GM12878 (cell line): Measurements from ENCODE around the gene EIF2S3B. TPM values are rescaled to one million over a fixed set of nuclear protein-coding genes. Genes with fewer than 3 reads are reported as not detected.

Experiments used
- ATAC-seq: fragments of 200-7000 bp; cut with Tn5 transposase; 3 replicates; pipeline ENCODE4 v1.9.1; 2020; ENCODE audit warnings: mild to moderate bottlenecking, moderate library complexity
- BruUV-seq: library from RNA; stranded (reverse); fragments of 400-500 nt; replicated peaks from 2 replicates; lab custom pipeline; 2021; lab: Mats Ljungman, UMichigan
- CTCF ChIA-PET: fragments of 300-600 bp; sonication (Branson Sonifier 250); formaldehyde crosslinking; extraction: SDS; loops from one replicate; lab custom pipeline; 2021; ENCODE audit warnings: inconsistent platforms; lab: Yijun Ruan, JAX
- POLR2A ChIA-PET: fragments of 350-600 bp; formaldehyde crosslinking; extraction: SDS; loops from one replicate; lab custom pipeline; 2021; ENCODE audit warnings: inconsistent platforms; lab: Charles Lee
- RAD21 ChIA-PET: fragments of 300-600 bp; sonication (Branson Sonifier 250); formaldehyde crosslinking; loops from one replicate; lab custom pipeline; 2023; ENCODE audit warnings: antibody characterized with exemption; ENCODE audit not compliant: unreplicated experiment; lab: Charles Lee
- SMC1A ChIA-PET: fragments of 300-600 bp; sonication (Branson Sonifier 250); formaldehyde crosslinking; loops from one replicate; lab custom pipeline; 2023; ENCODE audit not compliant: unreplicated experiment, uncharacterized antibody; lab: Charles Lee
- DNase-seq: peaks from one replicate; pipeline ENCODE4 v3.0.0-alpha.2; 2011; ENCODE audit warnings: low read depth, low spot score
- FAIRE-seq: peaks from 3 replicates; lab custom pipeline; 2011; peaks lifted over from hg19 to GRCh38; lab: Jason Lieb, UNC
- H2AFZ ChIP-seq: 2 replicates; pipeline ENCODE4 v1.6.0; 2011; ENCODE audit warnings: low read depth, low read length, control low read depth; ENCODE audit not compliant: control insufficient read depth
- H3K27ac ChIP-seq: 2 replicates; pipeline ENCODE4 v1.5.1; 2011; ENCODE audit warnings: control low read depth; ENCODE audit not compliant: control insufficient read depth, insufficient read depth
- H3K27me3 ChIP-seq, 2 experiments: replicated peaks in 1 of 2; 2 replicates each; pipeline versions ENCODE4 v1.6.0 to v1.6.1; 2011; ENCODE audit warnings: low read length in 1 of 2; ENCODE audit not compliant: control insufficient read depth in 2 of 2, insufficient read depth in 2 of 2
- H3K36me3 ChIP-seq, 2 experiments: 2 replicates each; pipeline ENCODE4 v1.5.1; 2011; ENCODE audit warnings: low read length in 1 of 2; ENCODE audit not compliant: control insufficient read depth in 2 of 2, insufficient read depth in 2 of 2
- H3K4me1 ChIP-seq: 2 replicates; pipeline ENCODE4 v1.6.1; 2011; ENCODE audit warnings: mild to moderate bottlenecking, low read length, moderate library complexity, mixed read lengths; ENCODE audit not compliant: control insufficient read depth, insufficient read depth
- H3K4me2 ChIP-seq: 2 replicates; pipeline ENCODE4 v1.6.0; 2011; ENCODE audit warnings: control low read depth; ENCODE audit not compliant: control insufficient read depth, insufficient read depth
- H3K4me3 ChIP-seq: fragments of 200-600 bp; sonication (generic); 2 replicates; pipeline ENCODE4 v1.5.1; 2016
- H3K79me2 ChIP-seq: 2 replicates; pipeline ENCODE4 v1.6.0; 2011; ENCODE audit warnings: low read length; ENCODE audit not compliant: control insufficient read depth, insufficient read depth
- H3K9ac ChIP-seq: 2 replicates; pipeline ENCODE4 v1.8.0; 2011; ENCODE audit warnings: low read length, control low read depth, mixed read lengths; ENCODE audit not compliant: control insufficient read depth, insufficient read depth
- H3K9me3 ChIP-seq: replicated peaks from 3 replicates; pipeline ENCODE4 v1.5.1; 2011; ENCODE audit warnings: mild to moderate bottlenecking, low read length; ENCODE audit not compliant: control insufficient read depth, insufficient read depth
- H4K20me1 ChIP-seq: 2 replicates; pipeline ENCODE4 v1.6.0; 2011; ENCODE audit not compliant: control insufficient read depth, insufficient read depth
- CBFB ChIP-seq: IDR thresholded peaks from 2 replicates; pipeline ENCODE4 v1.6.1; 2016; ENCODE audit warnings: antibody characterized with exemption, low read depth
- CREB1 ChIP-seq: IDR thresholded peaks from 2 replicates; pipeline ENCODE4 v1.6.1; 2012; ENCODE audit warnings: low read depth, mild to moderate bottlenecking, inconsistent platforms
- EZH2 ChIP-seq: IDR thresholded peaks from 2 replicates; pipeline ENCODE4 v1.6.1; 2012; ENCODE audit warnings: low read depth, mild to moderate bottlenecking, control low read depth, inconsistent platforms, low read length, borderline replicate concordance; ENCODE audit not compliant: control insufficient read depth
- FOXK2 ChIP-seq: fragments of 450-650 bp; IDR thresholded peaks from 2 replicates; pipeline ENCODE4 v1.6.1; 2017; ENCODE audit warnings: mild to moderate bottlenecking, moderate library complexity
- GABPA ChIP-seq: IDR thresholded peaks from 2 replicates; pipeline ENCODE4 v1.6.1; 2014; ENCODE audit warnings: antibody characterized with exemption, low read depth, mild to moderate bottlenecking, inconsistent platforms
- JUNB ChIP-seq: IDR thresholded peaks from 2 replicates; pipeline ENCODE4 v1.6.1; 2016; ENCODE audit warnings: antibody characterized with exemption, mild to moderate bottlenecking
- MEF2B ChIP-seq: fragments of 450-650 bp; IDR thresholded peaks from 2 replicates; pipeline ENCODE4 v1.6.1; 2018; ENCODE audit warnings: mild to moderate bottlenecking, moderate library complexity; ENCODE audit not compliant: partially characterized antibody, poor library complexity, severe bottlenecking
- MYC ChIP-seq: IDR thresholded peaks from 2 replicates; pipeline ENCODE4 v1.6.1; 2011; ENCODE audit warnings: mild to moderate bottlenecking, low read length, moderate library complexity, inconsistent platforms; ENCODE audit not compliant: insufficient read depth, insufficient replicate concordance, insufficient read length, severe bottlenecking
- NFXL1 ChIP-seq: fragments of 450-650 bp; IDR thresholded peaks from 2 replicates; pipeline ENCODE4 v1.6.1; 2017; ENCODE audit warnings: antibody characterized with exemption, mild to moderate bottlenecking, borderline replicate concordance
- NFYA ChIP-seq: IDR thresholded peaks from 2 replicates; pipeline ENCODE4 v1.6.1; 2011; ENCODE audit warnings: low read depth, mild to moderate bottlenecking, low read length, improper control_type of control experiment, borderline replicate concordance
- NR2C1 ChIP-seq: fragments of 450-650 bp; IDR thresholded peaks from 2 replicates; pipeline ENCODE4 v1.6.1; 2017; ENCODE audit warnings: antibody characterized with exemption, mild to moderate bottlenecking, moderate library complexity
- RBBP5 ChIP-seq: fragments of 200-600 bp; sonication (generic); conservative IDR thresholded peaks from 2 replicates; pipeline ENCODE4 v1.6.1; 2016
- RFX5 ChIP-seq: IDR thresholded peaks from 2 replicates; pipeline ENCODE4 v1.6.1; 2011; ENCODE audit warnings: low read depth, low read length, improper control_type of control experiment
- SIX5 ChIP-seq: IDR thresholded peaks from 2 replicates; pipeline ENCODE4 v1.6.1; 2011; ENCODE audit warnings: mild to moderate bottlenecking, low read depth, low read length, moderate library complexity; ENCODE audit not compliant: severe bottlenecking
- SRF ChIP-seq, 2 experiments: IDR thresholded peaks; 2 replicates each; pipeline ENCODE4 v1.6.1; 2011; ENCODE audit warnings: low read depth in 2 of 2, low read length in 2 of 2, mild to moderate bottlenecking in 1 of 2, moderate library complexity in 1 of 2
- ZZZ3 ChIP-seq: IDR thresholded peaks from 2 replicates; pipeline ENCODE4 v1.6.1; 2011; ENCODE audit warnings: low read depth; ENCODE audit not compliant: control insufficient read depth, insufficient read length
- WGBS: methylation state at CpG from one replicate; pipeline ENCODE4 v1.1.6; 2016; ENCODE audit warnings: low lambda C conversion rate; ENCODE audit not compliant: insufficient replicate concordance, insufficient coverage; ENCODE audit errors: missing lambda C conversion rate; 5-methylcytosine and 5-hydroxymethylcytosine counted together
- in situ Hi-C: fragments of 300-500 bp; cut with MboI; formaldehyde crosslinking; loops from 9 replicates; pipeline ENCODE4 v1.14.3; 2018; ENCODE audit warnings: mixed read lengths
- intact Hi-C: fragments of 100-400 bp; cut with micrococcal nuclease; formaldehyde crosslinking; loops from one replicate; pipeline ENCODE4 v1.14.2; 2022; ENCODE audit not compliant: unreplicated experiment
- polyA plus RNA-seq, 11 experiments: library from polyadenylated mRNA; depleted of rRNA in 4 of 11; unstranded in 6 of 11; stranded (reverse) in 5 of 11; fragments of >200 nt; fragmentation: Nextera tagmentation in 4 of 11; fragmentation: Illumina TruSeq in 1 of 11; extraction: Ambion mirVana in 4 of 11; extraction: Trizol in 1 of 11; gene quantifications; 1 replicate in 1 of 11; 2 replicates in 10 of 11; pipeline versions ENCODE4 v1.2.1 to v1.2.3, GENCODE V29; 2011 to 2016; ENCODE audit warnings: inconsistent platforms in 2 of 11, missing spikeins in 2 of 11, low read depth in 1 of 11
- total RNA-seq, 4 experiments: library from RNA; depleted of rRNA in 3 of 4; stranded (reverse); fragments of >200 nt in 3 of 4; fragmentation: Illumina TruSeq in 1 of 4; extraction: Trizol in 1 of 4; gene quantifications; 2 replicates each; pipeline versions ENCODE4 v1.2.1 to v1.2.3, GENCODE V29; 2013 to 2021
- TF ChIP-seq, protein P1 (sequence below): IDR thresholded peaks from 2 replicates; pipeline ENCODE4 v1.6.1; 2012; ENCODE audit warnings: mild to moderate bottlenecking, low read depth, low read length
- TF ChIP-seq, protein P2 (sequence below): fragments of 450-650 bp; formaldehyde crosslinking; IDR thresholded peaks from 2 replicates; pipeline ENCODE4 v1.4.0; 2022; ENCODE audit warnings: mild to moderate bottlenecking, moderate library complexity

EIF2S3B gene
- total and polyA plus RNA-seq, 10 of the 15 experiments (the other 5 are each of a cell fraction or from before 2014, with no cell fraction given), result 0.18 to 2.2 (median 1.4) TPM; not detected in 1

DNA sequence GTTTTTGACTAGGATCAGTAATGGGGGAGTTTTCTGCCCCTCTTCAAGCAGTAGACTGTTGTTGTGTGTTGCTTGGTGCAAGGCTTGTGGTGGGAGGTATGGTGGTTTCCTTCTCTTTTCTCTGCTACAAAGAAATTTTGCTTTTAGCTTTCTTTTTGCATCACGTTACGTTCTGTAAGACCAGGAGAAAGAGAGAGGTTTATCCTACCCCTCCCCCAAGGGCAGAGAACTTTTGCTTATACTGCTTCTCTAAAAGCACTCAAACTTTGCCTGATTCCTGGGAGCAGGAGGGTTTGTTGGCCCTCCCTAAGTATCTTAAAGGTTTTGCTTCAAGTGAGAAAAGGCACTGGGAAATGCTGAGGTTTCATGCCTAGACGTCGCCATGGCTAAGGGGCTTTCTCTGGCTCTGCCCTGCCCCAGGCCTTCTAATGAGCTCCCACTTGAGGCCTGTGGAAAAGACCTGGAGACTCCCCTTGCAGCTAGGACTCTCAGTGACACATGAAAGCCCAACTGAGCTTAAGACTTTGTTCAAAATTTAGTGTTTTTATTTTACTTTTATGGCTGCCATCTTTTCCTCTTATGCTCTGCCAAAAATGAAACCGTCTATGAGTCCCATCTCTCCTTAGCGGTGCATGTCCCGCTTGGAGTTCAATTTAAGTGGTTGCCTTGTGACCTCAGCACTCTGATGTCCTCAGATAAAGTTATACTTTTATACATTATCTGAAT lies 49.2 kb downstream of the EIF2S3B start:
- FAIRE-seq (no peak), DNase-seq (no peak), ATAC-seq (no peak)
- in situ Hi-C loops, result no loop called here
- CTCF ChIA-PET, result interaction anchor here (0.9 kb wide), 1 partner anchor 12 kb away, joined by 4 read pairs; no protein-coding TSS in a partner anchor
- Histone ChIP-seq H3K4me2 (no peak overlapping the region), H3K9ac (no peak overlapping the region; the same call in 1 of the 2 replicates), H4K20me1 (no peaks in the 10 kb centered on the region), H3K36me3 (no peaks in the 10 kb centered on the region), H2AFZ (no peak overlapping the region; the same call in none of the 2 replicates), H3K27me3 (no peaks in the 10 kb centered on the region), H3K79me2 (no peaks in the 10 kb centered on the region; the same call in 1 of the 2 replicates), H3K4me1 (peaks cover 7% of the 10 kb centered on the region), H3K27ac (peak overlapping the region; percentile 55), H3K4me3 (no peak overlapping the region), H3K9me3 (peaks cover 18% of the 10 kb centered on the region)
- intact Hi-C loops, result loop anchor here (5.0 kb wide), 1 partner anchor 58 kb away; no protein-coding TSS in a partner anchor
- SMC1A ChIA-PET, result interaction anchor here (0.7 to 1.5 kb wide), 4 partner anchors 9 to 190 kb away, joined by 3 to 5 read pairs (median 3); no protein-coding TSS in a partner anchor
- 85% methylated on average over 7 of the region's 7 CpGs for WGBS
- POLR2A ChIA-PET, result no interaction called here
- RAD21 ChIA-PET, result no interaction called here
- no TSS peak for BruUV-seq
- TF ChIP-seq RFX5 (no peak), CBFB (no peak), GABPA (no peak), FOXK2 (no peak), ZZZ3 (no peak), CREB1 (no peak), RBBP5 (no peak), JUNB (no peak), NR2C1 (no peak), NFXL1 (no peak), MYC (no peak), NFYA (no peak), SIX5 (no peak), SRF (IDR thresholded peaks at IDR 0.05; ENCODE audit: low read depth in 2 of 2, low read length in 2 of 2) (no peak), EZH2 (no peak), MEF2B (no peak)
- TF ChIP-seq, protein P1, sequence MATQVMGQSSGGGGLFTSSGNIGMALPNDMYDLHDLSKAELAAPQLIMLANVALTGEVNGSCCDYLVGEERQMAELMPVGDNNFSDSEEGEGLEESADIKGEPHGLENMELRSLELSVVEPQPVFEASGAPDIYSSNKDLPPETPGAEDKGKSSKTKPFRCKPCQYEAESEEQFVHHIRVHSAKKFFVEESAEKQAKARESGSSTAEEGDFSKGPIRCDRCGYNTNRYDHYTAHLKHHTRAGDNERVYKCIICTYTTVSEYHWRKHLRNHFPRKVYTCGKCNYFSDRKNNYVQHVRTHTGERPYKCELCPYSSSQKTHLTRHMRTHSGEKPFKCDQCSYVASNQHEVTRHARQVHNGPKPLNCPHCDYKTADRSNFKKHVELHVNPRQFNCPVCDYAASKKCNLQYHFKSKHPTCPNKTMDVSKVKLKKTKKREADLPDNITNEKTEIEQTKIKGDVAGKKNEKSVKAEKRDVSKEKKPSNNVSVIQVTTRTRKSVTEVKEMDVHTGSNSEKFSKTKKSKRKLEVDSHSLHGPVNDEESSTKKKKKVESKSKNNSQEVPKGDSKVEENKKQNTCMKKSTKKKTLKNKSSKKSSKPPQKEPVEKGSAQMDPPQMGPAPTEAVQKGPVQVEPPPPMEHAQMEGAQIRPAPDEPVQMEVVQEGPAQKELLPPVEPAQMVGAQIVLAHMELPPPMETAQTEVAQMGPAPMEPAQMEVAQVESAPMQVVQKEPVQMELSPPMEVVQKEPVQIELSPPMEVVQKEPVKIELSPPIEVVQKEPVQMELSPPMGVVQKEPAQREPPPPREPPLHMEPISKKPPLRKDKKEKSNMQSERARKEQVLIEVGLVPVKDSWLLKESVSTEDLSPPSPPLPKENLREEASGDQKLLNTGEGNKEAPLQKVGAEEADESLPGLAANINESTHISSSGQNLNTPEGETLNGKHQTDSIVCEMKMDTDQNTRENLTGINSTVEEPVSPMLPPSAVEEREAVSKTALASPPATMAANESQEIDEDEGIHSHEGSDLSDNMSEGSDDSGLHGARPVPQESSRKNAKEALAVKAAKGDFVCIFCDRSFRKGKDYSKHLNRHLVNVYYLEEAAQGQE, result no peak
- TF ChIP-seq, protein P2, sequence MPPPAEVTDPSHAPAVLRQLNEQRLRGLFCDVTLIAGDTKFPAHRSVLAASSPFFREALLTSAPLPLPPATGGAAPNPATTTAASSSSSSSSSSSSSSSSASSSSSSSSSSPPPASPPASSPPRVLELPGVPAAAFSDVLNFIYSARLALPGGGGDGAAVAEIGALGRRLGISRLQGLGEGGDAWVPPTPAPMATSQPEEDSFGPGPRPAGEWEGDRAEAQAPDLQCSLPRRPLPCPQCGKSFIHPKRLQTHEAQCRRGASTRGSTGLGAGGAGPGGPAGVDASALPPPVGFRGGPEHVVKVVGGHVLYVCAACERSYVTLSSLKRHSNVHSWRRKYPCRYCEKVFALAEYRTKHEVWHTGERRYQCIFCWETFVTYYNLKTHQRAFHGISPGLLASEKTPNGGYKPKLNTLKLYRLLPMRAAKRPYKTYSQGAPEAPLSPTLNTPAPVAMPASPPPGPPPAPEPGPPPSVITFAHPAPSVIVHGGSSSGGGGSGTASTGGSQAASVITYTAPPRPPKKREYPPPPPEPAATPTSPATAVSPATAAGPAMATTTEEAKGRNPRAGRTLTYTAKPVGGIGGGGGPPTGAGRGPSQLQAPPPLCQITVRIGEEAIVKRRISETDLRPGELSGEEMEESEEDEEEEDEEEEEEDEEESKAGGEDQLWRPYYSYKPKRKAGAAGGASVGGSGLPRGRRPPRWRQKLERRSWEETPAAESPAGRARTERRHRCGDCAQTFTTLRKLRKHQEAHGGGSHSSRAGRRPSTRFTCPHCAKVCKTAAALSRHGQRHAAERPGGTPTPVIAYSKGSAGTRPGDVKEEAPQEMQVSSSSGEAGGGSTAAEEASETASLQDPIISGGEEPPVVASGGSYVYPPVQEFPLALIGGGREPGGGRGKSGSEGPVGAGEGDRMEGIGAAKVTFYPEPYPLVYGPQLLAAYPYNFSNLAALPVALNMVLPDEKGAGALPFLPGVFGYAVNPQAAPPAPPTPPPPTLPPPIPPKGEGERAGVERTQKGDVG (CRISPR knock-in tag), result no peak
